UCSD-AML1 (cell line): ENCODE measurements around the gene C1QL1.
"Not testable (repeated sequence)": the region's sequence is repeated elsewhere in the genome, so short reads cannot be mapped to it uniquely, and the experiment has no call there.

Experiments used
- DNase-seq: peaks from one replicate; lab custom pipeline; 2025; ENCODE audit not compliant: unreplicated experiment; lab: John Stamatoyannopoulos, UW

C1QL1 gene

DNA sequence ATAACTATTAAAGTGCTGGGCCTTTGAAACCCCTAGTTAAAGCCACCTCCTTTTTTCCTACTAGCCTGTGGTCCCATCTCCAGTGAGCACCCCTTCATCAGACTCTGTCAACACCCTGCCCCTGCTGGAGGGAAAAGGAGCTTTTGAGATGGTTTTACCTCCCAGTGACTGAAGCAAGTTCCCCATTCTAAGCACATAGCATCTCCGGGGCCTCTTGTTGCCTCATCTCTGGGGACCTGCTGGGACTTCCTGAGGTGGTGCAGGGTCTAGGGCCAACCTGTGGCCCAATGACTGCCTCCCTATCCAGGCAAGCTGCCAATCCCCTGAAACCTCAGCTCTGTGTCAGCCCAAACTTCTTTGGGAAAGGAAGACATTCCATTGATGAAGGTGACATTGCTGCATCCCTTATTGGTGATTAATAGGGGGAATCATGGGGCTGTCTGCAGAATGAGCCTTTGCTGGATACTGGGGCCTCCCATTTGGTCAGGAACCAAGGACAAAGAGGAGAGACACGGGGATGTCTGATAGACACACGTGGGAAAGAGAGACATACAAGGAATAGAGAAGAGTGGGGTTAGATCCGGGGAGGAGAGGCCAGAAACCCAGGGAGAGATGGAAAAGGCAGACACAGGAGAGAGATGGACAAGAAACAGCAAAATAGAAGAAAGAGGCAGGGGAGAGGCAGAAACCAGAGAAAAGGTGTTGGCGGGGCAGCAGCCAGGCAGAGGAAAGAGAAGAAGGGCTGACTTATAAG is 2.4 kb downstream of the C1QL1 start:
- DNase-seq = no peak

DNA sequence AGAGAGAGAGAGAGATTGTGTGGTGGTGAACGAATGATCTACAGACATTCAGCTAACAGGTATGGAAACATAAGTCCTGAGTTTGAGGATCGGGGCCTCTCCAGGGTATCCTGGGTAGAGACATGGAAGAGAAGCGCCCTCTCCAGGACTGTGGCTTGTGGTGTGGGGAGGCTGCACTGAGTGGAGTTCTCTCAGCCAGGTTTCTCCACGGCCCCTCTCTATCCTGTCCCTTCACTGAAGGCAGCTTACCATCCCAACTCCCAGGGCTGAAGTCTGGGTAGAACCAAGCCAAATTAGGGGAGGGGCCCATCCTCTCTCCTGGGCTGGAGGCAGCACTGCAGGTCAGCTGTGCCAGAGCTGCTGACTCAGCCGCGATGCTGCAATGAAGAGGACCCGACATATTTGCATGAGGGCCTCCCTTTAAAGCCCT is 6.2 kb downstream of the C1QL1 start:
- DNase-seq = no peak

DNA sequence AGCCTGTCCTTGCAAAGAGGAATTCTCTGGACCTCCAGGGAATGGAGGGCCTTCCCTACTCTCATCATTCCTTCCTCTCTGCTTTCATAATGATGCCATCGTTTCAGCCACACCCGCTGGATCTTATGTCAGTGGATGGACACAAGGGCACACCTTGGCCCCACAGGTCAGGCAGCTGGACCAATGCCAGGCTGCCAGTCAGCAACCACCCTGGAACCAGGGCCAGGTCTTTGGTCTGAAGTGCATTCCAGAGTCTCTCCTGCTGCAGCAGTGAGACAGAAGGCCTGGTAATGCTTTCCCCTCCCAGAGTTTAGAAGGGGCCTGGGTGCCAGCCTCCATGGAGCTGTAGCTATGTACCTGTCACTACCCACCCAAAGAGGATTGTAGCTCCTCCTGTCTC is 7.4 kb downstream of the C1QL1 start:
- DNase-seq = no peak

DNA sequence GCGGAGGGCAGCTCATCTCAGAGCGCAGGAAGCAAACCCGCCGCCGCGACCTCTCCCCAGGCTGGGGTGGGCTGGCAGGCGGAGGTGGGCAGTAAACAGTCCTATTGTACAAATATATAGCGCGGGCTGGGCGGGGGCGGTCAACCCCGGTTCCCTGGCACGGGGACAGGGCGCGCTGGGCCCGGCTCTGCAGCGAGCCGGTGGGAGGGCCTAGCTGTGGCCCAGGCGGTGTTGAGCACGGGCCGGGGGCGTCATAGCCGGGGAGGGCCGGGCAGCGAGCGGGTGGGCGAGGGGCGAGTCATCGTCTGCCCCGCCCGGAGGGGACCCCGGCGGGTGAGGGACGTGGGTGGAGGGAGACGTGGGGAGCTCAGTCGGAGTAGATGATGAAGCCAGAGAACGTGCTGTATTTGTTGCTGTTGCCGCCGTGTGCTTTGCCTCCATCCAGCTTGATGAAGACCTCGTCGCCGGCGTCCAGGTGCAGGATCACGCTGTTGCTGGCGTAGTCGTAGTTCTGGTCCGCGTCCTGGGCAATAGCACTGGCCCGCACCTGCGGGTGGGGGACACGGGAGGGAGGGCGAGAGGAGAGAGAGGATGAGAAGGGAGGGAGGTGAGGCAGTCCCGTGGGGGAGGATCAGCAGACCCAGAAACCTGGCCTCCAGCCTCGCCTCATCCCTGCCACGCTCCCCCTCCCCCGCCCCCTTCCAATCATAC is 8.1 kb downstream of the C1QL1 start:
- no peak for DNase-seq

DNA sequence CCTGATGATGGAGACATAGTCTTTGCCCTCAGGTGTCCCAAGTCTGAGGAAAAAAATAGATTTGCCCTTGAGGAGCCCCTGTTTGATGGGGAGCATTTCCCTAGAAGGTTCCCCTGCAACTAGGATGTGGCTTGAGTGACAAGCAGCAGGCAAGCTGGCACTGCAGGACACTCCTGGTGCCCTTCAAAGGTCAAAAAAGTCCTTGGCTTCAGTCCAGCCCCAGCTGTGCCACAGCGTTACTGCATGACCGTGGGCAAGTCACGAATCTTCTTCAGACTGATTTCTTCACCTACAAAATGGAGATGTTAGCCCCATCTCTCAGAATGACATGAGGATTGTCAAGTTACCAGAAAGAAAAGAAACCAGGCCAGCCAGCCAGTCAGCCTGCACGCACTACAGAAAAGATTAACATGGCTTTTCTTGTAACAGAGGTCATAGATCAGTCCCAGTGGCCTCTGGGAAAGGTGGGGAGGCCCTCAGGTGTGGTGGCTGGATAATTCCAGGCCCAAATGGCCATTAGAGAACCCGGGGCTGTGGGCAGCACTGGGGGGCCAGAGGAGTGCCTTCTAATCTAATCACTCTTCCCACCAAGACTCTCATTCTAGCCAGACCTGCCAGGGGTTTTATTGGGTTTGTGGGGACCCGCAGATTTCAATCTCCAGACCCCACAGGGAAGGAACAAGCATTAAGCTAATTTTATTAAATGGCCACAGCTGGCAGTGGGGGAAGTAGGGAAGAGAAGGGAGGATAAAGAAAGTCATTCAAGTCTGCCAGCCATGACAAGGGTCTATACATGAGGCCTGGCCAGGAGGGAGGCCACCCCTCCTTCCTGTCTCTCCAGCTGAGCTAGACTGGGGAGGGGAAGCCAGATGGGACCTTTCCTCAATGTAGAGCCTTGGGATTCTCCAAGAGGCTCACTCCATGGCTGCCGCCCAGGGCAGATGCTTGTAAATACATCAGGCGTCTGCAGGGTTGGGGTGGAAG is 10.8 kb downstream of the C1QL1 start:
- DNase-seq = no peak

DNA sequence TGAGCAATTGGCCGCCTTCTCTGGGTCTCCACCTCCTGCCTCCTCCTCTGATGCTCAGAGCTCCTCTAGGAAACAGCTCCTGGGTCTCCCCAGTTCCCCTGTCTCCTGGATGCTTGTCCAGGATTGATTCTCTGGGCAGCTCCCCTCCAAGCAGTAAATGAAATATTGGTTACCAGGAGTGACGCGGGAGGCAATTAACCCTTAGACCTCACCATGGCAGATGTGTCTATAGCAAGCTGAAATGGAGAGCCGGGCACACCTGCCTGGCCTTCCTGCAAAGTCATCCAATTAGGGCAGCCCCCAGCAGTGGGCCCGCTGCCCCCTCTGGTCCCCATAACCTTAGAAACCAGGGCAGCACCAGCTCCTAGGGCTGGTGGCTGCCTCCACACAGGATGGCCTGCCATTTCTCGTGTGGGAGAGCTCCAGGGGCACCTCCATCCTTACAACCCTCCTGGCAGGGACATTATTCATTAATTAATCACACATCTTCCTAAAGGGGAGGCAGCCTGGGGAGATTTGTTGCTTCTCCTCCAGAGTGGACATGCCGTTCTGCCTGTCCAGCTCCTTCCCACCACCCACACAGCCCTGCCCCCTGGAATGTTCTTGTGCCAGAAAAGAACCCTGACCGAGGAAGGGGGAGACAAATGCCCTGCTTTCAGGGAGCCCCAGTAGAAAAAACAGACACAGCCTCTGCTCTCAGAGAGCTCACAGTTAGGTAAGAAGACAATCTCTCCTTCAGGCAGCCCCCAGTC is 12.3 kb downstream of the C1QL1 start:
- DNase-seq = no peak

DNA sequence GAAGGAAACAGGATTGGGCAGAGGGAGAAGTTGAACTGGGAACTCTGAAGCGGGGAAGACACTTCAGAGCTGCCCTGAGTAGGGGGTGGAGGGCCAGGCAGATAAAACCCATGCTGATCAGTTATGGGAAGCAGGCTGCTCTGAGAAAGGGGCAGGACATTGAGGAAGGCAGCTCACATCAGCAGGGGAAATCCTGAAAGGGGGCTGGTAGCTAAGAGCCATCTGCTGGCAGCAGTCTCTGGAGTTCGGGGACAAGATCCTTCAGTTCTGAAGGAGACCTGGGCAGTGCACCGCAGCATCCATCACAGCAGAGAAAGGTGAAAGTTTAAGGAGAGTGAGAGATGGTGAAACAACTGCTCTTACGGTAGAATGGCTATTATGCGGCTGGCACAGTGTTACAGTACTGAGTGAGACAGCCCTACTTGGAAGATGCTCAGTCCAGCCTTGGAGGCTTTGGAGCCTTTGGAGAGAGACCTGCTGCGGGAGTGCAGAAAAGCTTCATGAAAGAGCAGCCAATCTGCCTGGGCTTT is 15.1 kb downstream of the C1QL1 start:
- no peak for DNase-seq

DNA sequence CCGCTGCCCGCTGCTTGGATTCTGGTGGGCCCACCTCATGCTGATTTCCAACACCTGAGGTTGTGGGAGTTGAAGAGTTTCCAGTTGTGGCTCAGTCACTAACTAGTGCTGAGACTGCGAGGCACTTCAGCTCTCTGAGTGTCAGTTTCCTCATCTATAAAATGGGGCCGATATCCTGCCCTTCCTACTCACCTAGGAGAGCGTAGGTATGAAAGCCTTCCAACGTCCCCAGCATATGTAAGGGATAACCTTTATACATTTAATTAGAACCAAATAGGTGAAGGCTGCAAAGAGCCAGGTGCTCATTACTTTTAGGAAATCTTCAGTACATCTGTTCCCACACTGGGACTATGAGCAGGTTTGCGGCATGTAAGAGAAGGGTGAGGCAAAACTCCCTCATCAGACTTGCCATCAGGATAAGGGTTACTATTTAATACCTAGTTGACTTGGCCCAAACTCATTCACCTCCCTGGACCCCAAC is 19.7 kb downstream of the C1QL1 start:
- no peak for DNase-seq

DNA sequence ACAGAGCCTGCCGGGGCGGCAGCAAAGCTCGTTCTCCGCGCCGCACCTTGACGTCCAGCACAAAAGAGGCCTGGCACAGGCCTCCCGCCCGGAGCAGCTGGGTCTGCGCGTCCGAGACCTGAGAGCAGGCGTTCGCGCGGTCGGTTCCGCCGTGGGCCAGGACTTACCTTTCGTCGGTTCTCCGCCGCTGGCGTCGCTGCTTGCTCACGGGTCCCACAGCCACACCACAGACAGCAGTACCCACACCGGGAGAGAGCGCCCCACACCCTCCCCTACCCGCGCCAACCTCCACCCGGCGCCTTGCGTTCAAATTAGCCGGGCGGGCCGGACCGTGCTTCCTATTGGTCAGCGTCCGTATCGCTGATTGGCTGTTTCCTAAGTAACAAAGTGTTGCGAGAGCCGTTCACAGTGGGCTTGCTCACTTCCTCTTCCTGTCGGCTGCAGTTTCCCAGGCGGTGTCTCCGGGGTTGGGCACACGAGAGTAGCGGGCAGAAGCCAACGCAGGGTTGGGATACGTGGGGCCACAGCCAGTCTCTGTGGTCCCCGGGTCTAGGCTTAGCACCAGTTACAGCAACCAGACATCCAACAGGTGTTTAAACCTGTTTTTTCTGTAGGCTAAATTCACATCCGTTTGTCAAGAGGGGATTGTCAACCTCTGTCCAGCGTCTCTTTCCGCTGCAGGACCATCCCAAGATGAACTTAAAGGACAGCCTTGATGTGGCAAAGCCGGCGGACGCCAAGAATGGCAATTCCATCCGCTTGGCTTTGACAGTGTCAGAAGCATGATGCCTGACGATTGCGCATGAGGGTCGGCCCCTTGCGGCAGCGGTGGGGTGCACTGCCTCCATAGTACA is 20.4 kb downstream of the C1QL1 start, which contains the start of gene KIF18B:
Gene KIF18B (minus strand): TSS at position 313 of the 854 bp plus-strand sequence. CDS start 11,429 bp downstream, outside the sequence.
- DNase-seq = peak; percentile 88

DNA sequence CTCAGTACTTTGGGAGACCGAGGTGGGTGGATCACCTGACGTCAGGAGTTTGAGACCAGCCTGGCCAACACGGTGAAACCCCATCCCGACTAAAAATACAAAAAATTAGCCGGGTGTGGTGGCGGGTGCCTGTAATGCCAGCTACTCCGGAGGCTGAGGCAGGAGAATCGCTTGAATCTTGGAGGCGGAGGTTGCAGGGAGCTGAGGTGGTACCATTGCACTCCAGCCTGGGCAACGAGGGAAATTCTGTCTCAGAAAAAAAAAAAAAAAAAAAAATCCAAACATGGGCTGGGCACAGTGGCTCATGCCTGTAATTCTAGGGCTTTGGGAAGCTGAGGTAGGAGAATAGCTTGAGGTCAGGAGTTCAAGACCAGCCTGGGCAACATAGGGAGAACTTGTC is 22.5 kb downstream of the C1QL1 start:
- DNase-seq = not testable (repeated sequence)

DNA sequence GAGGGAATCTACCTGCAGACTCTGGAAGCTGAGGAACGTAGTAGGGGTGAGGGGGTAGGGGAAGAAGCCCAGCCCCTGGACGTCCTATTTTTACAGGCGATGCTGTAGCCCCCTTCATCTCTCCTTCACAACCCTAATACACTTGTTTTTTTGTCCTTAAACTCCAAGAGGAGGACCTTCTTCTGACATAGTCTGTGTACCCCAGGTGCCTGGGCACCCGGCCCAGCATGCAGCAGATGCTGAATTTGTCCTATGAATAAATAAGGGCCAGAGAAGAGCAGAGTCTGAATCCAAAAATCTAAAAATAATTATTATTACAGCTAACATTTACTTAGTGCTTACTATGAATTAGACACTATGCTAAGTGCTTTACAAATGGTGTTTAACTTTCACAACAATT is 25.6 kb downstream of the C1QL1 start:
- DNase-seq = no peak

DNA sequence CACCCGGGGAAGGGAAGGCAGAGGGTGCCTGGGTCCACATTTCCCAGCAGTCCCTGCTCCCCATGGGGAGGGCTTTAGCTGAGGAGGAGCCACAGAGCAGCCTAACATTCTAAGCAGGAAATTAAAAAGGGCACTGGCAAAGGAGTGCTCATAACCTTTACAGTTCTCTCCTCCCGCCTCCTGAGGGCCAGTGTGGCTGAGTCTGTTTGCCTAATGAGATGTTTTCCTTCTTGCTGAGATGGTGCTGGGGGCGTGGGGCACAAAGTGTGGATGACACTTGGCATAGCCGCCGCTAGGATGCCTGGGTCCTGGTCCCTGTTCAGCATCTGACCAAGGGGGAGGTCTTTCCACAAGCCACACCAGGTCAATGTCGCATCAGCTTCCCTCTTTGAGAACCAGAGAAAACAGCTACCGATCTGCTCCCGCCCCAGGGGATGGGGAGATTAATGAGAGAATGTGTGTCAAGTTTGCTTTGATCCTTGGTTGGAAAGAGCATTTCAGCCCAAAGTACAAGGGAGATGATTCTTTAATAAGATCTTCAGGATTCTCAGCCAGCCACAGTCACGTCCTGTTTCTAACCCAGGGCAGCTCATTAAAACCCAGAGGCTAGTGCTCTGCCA is 26.3 kb downstream of the C1QL1 start:
- no peak for DNase-seq

DNA sequence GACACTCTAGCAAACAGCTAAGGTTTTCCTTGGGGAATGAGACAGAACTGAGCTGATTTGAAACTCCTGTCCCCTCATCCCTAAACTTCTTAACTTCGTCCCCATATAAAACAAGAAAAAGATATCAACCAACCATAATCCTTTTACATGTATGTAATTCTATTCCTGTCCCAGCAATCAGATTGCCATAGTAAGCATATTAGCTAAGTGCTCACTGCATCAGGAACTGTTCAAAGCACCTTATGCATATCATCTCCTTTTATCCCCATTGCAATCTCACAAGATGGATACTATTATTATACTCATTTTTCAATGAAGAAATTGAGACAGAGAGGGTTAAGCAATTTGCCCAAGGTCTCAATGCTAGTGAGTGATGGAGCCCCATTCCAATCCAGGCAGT is 27.3 kb downstream of the C1QL1 start:
- no peak for DNase-seq

DNA sequence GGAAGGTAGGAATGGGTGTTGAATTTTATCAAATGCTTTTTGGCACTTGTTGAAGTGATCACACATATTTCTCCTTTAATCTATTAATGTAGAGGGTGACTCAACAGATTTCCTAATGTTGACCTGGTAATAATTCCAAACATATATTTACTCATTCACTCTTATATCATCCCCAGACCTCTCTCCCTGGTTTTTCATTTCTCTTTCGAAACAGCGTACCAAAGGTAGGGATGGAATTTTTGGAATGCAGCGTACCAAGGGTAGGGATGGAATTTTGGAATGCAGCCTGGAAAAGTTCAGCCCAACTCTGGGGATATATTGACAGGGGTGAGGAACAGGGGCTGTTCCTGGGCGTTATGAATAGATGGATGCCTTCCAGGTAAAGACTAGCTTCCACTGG is 27.8 kb downstream of the C1QL1 start:
- no peak for DNase-seq

DNA sequence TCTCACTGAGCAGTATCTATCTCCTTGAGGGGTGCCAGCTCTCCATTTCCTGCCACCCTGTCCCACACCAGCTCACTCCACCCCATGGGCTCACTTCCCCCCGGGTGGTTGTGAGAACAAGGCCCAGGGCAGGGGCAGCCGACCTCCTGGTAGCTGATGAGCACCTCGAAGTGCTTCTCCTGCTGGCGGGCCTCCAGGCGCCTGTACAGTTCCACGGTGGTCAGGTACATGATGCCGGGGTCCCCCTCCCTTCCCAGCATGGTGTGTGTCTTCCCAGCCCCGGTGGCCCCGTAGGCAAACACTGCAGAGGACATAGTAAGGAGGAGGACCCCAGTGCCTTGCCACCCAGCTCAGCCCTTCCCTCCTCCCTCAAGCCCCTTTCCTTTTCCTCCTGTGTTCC is 33.0 kb downstream of the C1QL1 start:
- no peak for DNase-seq

DNA sequence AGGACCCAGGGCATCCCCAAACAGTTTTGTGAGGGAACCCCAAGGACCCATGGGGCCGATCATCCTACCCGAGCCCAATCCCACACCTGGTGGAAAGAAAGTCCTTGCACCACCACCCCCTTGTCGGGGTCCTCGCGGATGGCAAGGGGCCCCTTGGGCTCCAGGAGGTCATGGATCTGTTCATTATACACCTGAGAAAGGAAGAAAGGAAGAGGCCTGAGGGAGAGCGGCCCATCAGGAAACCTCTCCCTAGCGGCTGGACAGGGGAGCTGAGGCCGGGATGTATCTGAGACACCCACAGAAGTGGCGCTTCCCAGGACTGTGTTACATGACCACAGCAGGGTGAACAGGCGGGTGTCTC is 33.4 kb downstream of the C1QL1 start:
- DNase-seq = no peak

DNA sequence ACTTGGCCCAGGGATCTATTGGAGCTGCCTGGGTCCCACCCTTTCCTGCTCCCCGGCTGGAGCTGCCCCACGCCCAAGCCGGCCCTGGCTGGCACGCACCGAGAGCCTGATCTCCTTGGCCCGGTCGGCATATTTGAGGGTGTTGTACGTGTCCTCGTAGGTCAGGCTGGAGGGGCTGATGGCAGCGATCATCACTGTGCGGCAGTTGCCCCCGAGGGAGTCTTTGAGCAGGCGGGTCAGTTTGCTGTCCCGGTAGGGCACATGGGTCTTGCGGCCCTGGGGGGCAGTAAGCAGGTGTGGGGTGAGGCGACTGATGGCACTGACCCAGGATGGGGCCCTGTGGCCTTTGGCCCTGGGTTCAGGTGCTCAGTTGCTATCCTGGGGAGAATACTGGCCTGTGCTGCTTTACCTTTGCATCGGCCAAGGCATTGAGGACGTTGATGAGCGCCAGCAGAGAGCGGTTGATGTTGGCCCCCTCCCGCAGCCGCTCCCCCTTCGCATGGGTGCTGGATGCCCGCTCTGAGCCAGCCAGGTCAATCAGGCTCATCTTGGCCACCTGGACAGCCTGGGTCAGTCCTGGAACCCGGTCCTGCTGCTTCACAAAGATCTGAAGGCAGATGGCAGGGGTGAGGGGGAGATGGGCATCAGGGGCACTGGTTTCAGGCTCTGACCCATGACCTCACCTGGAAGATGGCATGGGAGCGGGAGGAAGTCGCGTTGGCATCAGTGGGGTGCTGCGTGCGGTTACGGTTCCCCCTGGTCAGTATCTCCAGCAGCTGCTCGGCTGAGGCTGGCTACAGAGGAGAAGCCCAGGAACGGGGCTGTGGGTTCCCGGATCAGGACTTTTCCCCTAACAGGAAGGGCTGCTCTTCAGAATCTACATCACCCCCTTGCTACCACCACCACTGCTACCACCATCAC is 34.0 kb downstream of the C1QL1 start:
- DNase-seq = no peak

DNA sequence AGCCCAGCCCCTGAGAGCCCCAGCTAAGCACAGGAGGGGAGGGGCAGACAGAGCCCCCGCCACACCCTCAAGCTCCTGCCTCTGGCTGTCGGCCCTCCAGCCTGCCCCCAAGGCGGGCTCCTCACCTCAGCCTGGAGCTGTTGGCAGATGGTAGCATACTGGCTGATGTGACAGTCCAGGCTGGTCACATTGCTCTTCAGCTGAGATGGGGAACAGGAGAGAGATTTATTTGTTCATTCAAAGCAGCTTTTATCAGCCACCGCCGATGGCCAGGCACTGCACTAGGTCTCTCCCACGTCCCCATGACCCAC is 35.4 kb downstream of the C1QL1 start:
- no peak for DNase-seq
